Measurements from ENCODE around the gene PYHIN1. TPM values are rescaled to one million over a fixed set of nuclear protein-coding genes. Genes with fewer than 3 reads are reported as not detected.

Gene PYHIN1
- total RNA-seq, 1 experiment from 2014 or later = not detected

GRCh38 chr1:158945061-158945460, 13.7 kb downstream of the PYHIN1 start:
- ATAC-seq = no peak
- Histone ChIP-seq H3K27me3 (ENCODE audit: insufficient read depth, low read length) (no peaks in the 10 kb centered on the region), H3K9me2 (ENCODE audit: insufficient read depth) (no peaks in the 10 kb centered on the region), H3K79me2 (ENCODE audit: insufficient read depth, low read length) (no peaks in the 10 kb centered on the region), H2AFZ (ENCODE audit: low read depth, low read length, poor library complexity, severe bottlenecking) (no peak overlapping the region), H3K4me1 (ENCODE audit: control insufficient read depth in 1 of 2, insufficient read depth in 2 of 2, low read length in 2 of 2) (no peaks in the 10 kb centered on the region), H3K4me2 (ENCODE audit: low read length) (no peak overlapping the region), H3K36me3 (ENCODE audit: control insufficient read depth in 1 of 2, insufficient read depth in 2 of 2, low read length in 2 of 2) (no peaks in the 10 kb centered on the region), H3K27ac (ENCODE audit: low read depth, low read length) (no peak overlapping the region), H4K20me1 (ENCODE audit: insufficient read depth) (no peaks in the 10 kb centered on the region), H3K4me3 (replicated peaks in 1 of 2; ENCODE audit: low read depth in 1 of 2, low read length in 2 of 2) (no peak overlapping the region), H3K9me3 (ENCODE audit: control insufficient read depth in 1 of 2, insufficient read depth in 1 of 2, low read depth in 1 of 2, low read length in 2 of 2) (no peaks in the 10 kb centered on the region), H3K9ac (ENCODE audit: low read length) (no peak overlapping the region)
- intact Hi-C loops (cut with micrococcal nuclease) = no loop called here
- POLR2A ChIA-PET = no interaction called here
- DNase-seq (ENCODE audit: low read depth, low spot score) = no peak
- no peak for TF ChIP-seq SIN3A (IDR thresholded peaks at IDR 0.05; ENCODE audit: low read depth)
- TF ChIP-seq ZBTB33 (IDR thresholded peaks at IDR 0.05; ENCODE audit: extremely low read depth, insufficient replicate concordance, low read length) = no peak
- no peak for TF ChIP-seq TCF7L2 (IDR thresholded peaks at IDR 0.05; ENCODE audit: borderline replicate concordance, extremely low read depth, insufficient read depth, insufficient read length)
- TF ChIP-seq CBX3 (IDR thresholded peaks at IDR 0.05; ENCODE audit: low read depth) = no peak
- TF ChIP-seq EGR1 (IDR thresholded peaks at IDR 0.05; ENCODE audit: low read depth) = no peak
- TF ChIP-seq ZFX (IDR thresholded peaks at IDR 0.05) = no peak
- no TSS peak for BruUV-seq (replicated peaks)
- CTCF ChIA-PET = no interaction called here
- RAD21 ChIA-PET (ENCODE audit: low non-redundant PET in 1 of 2, low total read pairs in 2 of 2, uncharacterized antibody in 2 of 2, unreplicated experiment in 2 of 2) = no interaction called here

GRCh38 chr1:158946785-158947184, 15.4 kb downstream of the PYHIN1 start:
- DNase-seq (ENCODE audit: low read depth, low spot score) = no peak
- Histone ChIP-seq H3K27me3 (ENCODE audit: insufficient read depth, low read length) (no peaks in the 10 kb centered on the region), H2AFZ (ENCODE audit: low read depth, low read length, poor library complexity, severe bottlenecking) (no peak overlapping the region), H3K4me1 (ENCODE audit: control insufficient read depth in 1 of 2, insufficient read depth in 2 of 2, low read length in 2 of 2) (no peaks in the 10 kb centered on the region), H3K36me3 (ENCODE audit: control insufficient read depth in 1 of 2, insufficient read depth in 2 of 2, low read length in 2 of 2) (no peaks in the 10 kb centered on the region), H3K4me2 (ENCODE audit: low read length) (no peak overlapping the region), H3K27ac (ENCODE audit: low read depth, low read length) (no peak overlapping the region), H3K9ac (ENCODE audit: low read length) (no peak overlapping the region), H3K9me2 (ENCODE audit: insufficient read depth) (no peaks in the 10 kb centered on the region), H3K4me3 (replicated peaks in 1 of 2; ENCODE audit: low read depth in 1 of 2, low read length in 2 of 2) (no peak overlapping the region), H3K79me2 (ENCODE audit: insufficient read depth, low read length) (no peaks in the 10 kb centered on the region), H4K20me1 (ENCODE audit: insufficient read depth) (no peaks in the 10 kb centered on the region), H3K9me3 (ENCODE audit: control insufficient read depth in 1 of 2, insufficient read depth in 1 of 2, low read depth in 1 of 2, low read length in 2 of 2) (no peaks in the 10 kb centered on the region)
- intact Hi-C loops (cut with micrococcal nuclease) = no loop called here
- ChIA-PET RAD21 (ENCODE audit: low non-redundant PET in 1 of 2, low total read pairs in 2 of 2, uncharacterized antibody in 2 of 2, unreplicated experiment in 2 of 2) (no interaction called here), CTCF (no interaction called here), POLR2A (no interaction called here)
- TF ChIP-seq ATF3 (IDR thresholded peaks at IDR 0.05) (no peak), TCF7L2 (IDR thresholded peaks at IDR 0.05; ENCODE audit: borderline replicate concordance, extremely low read depth, insufficient read depth, insufficient read length) (no peak), ZFX (IDR thresholded peaks at IDR 0.05) (no peak), RAD21 (IDR thresholded peaks at IDR 0.05; ENCODE audit: low read depth) (no peak), SIN3A (IDR thresholded peaks at IDR 0.05; ENCODE audit: low read depth) (no peak), FOSL1 (IDR thresholded peaks at IDR 0.05; ENCODE audit: low read depth) (no peak), JUND (IDR thresholded peaks at IDR 0.05) (no peak), YY1 (IDR thresholded peaks at IDR 0.05; ENCODE audit: extremely low read depth, insufficient replicate concordance, low read depth, low read length) (no peak), MAX (IDR thresholded peaks at IDR 0.05) (no peak), SP1 (IDR thresholded peaks at IDR 0.05; ENCODE audit: low read depth) (no peak), CTCF (IDR thresholded peaks at IDR 0.05 in 2 of 3, conservative IDR thresholded peaks at IDR 0.05 in 1 of 3; ENCODE audit: borderline replicate concordance in 1 of 3, insufficient read depth in 1 of 3, low read depth in 2 of 3, low read length in 2 of 3) (no peak), ELF1 (IDR thresholded peaks at IDR 0.05; ENCODE audit: borderline replicate concordance, low read depth) (no peak)
- no peak for ATAC-seq
- no TSS peak for BruUV-seq (replicated peaks)
